Renal cortical epithelial cell (primary cell): ENCODE results near the gene ZNF436. TPM values are rescaled to one million over a fixed set of nuclear protein-coding genes. Genes with fewer than 3 reads are reported as not detected.
A peak's percentile ranks its signal among the peaks of the same experiment; 100 is the strongest.
"Not testable (repeated sequence)": the region's sequence is repeated elsewhere in the genome, so short reads cannot be mapped to it uniquely, and the experiment has no call there.

Experiments used
- DNase-seq: peaks from one replicate; pipeline ENCODE4 v3.0.0-alpha.2; 2011; ENCODE audit warnings: low read depth
- total RNA-seq: library from RNA; depleted of rRNA; stranded (reverse); fragments of >200 nt; gene quantifications from 2 replicates; pipeline ENCODE4 v1.2.3, GENCODE V29; 2014

Gene ZNF436
- total RNA-seq, 1 donor from 2014 or later: 35.2 TPM

- DNase-seq: no peak
These were observed 22.7 kb upstream of the ZNF436 start for GRCh38 chr1:23392125-23392855.

DNA sequence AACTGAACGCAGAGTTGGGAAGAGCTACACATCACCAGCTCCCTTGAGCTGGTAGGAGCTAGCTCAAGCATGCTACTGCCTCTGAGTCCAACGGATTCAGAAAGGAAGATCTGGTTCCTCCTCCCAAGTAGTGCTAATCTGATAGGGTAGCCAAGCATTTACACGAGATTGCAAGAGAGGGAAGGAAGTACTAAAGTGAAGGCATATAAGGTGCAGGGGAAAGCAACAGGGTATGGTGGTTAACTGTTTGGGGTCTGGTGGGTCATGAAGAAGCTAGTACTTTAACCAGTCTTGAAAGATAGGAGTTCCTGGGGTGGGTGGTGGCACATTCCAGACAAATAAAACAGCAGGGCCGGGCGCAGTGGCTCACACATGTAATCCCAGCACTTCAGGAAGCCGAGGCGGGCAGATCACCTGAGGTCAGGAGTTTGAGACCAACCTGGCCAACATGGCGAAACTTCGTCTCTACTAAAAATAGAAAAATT, 20.2 kb upstream of the ZNF436 start:
- DNase-seq: no peak

- DNase-seq: no peak
These were observed 17.9 kb upstream of the ZNF436 start for GRCh38 chr1:23387494-23387893.

DNA sequence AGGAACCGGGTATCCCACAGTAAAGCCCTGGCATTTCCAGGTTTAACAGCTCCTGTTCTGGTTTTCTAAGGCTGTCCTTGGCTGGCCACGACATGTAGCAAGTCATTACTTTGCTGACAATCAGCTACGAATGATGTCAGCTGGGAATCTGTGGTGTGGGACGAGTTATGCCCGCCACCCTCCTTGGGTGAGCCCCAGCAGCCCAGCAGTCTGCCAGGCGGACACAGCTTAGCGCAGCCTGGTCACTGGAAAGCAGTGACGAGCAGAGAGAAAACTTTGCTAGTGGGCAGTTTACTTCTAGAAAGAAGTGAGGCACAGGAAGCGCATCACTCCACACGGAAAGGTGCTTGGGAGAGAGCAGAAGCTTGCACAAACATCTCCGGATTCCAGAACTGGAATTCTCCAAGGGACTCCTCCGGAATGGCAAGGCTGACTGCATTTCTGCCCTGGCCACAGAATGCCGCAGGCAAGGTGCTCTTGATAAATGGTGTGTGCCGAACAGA, 15.5 kb upstream of the ZNF436 start:
- peak; percentile 63 for DNase-seq

GRCh38 chr1:23384312-23385058, 14.8 kb upstream of the ZNF436 start:
- DNase-seq: peak; percentile 58

GRCh38 chr1:23383577-23384311, 14.1 kb upstream of the ZNF436 start:
- DNase-seq: no peak

GRCh38 chr1:23381233-23381885, 11.7 kb upstream of the ZNF436 start:
- no peak for DNase-seq

DNA sequence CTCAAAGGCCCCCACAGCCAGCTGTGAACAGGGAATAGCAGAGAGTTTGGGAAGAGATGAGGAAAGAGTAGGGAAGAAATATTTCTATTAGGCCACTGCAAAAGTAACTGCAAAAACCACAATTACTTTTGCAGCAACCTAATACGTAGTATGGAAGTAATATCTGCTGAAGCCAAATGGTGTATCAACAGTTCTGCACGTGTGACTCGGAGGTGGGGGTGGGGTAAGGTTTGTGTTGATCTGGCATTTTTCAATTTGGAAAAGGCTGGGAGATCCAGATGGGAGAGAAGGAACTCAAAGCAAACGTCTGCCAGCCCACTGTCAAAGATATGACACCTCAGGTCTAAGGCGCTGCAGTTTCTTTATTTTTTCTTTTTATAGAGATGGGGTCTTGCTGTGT, 11.1 kb upstream of the ZNF436 start:
- DNase-seq: no peak

DNA sequence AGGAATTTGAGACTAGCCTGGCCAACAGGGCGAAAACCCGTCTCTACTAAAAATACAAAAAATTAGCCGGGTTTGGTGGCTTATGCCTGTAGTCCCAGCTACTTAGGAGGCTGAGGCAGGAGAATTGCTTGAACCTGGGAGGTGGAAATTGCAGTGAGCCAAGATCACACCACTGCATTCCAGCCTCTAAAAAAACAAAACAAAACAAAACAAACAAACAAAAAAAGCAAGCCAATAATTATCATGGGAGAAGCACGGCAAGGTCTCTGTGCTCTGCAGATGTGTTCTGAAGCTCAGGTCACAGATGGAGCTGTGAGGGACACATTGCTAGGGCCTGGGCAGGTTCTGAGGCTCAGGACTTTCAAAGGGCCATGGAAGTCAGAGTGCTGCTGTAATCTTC, 10.6 kb upstream of the ZNF436 start:
- not testable (repeated sequence) for DNase-seq

DNA sequence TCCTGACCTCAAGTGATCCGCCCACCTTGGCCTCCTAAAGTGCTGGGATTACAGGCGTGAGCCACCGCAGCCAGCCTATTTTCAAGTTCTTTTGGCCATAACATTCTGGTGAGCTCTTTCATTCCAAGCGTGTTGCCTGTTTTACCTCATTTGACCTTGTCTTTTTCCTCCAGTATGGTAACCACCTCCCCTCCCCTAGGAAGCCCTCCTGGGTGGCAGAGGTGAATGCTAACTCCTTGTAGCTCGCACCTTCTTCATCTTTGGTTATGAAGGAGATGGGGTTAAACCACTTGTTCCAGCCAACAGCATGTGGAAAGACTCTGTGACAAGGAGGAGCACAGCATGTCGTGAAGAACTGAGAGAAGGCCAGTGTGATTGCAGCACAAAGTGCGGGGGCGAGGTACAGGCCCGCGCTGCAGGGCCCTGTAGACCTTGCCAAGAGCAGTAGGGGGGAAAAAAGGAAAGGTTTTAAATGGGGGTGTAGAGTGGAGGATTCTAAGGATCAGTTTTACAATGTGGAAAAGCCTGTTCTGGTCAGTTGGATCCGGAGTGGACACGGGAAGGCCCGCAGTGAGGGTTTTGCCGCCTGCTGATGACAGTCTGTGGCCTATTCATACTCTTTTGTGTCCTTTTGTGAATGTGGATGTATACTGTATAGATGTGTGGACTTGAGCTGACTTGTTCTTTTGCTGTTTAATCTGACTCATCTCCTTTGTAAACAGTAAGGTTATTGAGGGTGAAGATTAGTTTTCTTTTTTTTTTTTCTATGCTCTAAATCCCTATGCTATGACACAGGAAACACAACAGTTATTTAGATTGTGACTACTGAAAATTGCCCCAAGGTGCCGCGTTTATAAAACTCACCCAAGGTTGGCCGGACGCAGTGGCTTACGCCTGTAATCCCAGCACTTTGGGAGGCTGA, 7.5 kb upstream of the ZNF436 start:
- DNase-seq: peak; percentile 91

DNA sequence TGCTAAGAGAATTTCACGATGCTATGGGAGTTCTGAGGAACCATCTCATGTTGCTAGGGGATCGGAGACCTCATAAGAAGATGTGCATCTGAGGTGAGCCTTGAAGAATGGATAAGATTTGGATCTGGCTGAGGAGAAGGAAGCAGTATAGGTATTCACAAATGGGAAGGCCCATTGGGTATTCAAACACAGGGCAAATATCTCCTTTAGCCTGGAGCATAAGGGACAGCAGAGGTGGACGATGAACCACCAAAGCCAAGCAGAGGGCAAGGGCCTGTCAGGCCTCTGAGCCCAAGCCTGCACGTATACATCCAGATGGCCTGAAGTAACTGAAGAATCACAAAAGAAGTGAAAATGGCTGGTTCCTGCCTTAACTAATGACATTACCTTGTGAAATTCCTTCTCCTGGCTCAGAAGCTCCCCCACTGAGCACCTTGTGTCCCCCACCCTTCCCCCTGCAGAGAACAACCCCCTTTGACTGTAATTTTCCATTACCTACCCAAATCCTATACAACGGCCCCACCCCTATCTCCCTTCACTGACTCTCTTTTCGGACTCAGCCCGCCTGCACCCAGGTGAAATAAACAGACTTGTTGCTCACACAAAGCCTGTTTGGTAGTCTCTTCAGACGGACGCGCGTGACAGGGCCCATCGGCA, 4.6 kb upstream of the ZNF436 start:
- not testable (repeated sequence) for DNase-seq

- peak; percentile 56 for DNase-seq
These were observed 2.6 kb upstream of the ZNF436 start for GRCh38 chr1:23371987-23372880.

DNA sequence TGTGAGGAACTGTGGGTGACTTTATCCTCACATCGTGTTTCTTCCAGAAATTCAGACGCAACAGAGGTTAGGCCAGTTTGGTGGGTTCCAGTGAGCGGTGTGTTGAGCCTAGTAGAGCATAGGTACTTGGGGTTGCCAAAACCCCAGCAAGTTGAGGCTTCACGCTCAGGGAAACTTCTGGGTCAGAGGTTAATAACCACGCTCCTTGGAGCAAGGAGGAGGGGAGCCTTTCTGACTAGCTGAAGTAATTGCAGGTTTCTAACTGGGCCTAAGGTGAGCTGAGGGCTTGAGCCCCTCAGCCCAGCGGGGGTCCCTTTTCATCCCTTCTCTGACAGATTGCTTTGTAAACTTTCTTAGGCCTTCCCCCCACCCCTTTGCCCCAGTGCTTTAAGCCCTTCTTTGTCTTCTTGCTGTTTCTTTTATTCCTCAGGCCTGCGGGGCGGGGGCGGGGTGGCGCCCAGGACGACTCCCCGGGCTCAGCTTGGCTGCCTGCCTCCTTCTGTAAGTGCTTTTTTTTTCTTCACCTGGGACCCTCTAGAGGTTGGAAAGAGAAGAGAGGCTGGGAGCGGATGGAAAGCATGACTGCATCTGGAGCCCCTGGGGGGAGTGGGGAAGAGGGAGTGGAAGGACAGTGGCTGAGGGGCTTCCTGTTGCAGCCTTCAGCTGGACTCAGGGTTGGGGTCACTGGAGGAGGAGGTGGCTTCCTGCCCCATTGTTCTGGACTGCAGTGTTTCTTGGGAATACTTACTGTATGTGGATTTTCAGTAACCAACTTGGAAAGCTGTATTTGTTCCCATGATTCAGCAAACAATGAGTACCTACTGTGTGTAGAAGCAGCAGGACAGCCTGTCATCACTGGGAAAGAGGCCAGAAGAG, 1.3 kb upstream of the ZNF436 start:
- peak; percentile 56 for DNase-seq

DNA sequence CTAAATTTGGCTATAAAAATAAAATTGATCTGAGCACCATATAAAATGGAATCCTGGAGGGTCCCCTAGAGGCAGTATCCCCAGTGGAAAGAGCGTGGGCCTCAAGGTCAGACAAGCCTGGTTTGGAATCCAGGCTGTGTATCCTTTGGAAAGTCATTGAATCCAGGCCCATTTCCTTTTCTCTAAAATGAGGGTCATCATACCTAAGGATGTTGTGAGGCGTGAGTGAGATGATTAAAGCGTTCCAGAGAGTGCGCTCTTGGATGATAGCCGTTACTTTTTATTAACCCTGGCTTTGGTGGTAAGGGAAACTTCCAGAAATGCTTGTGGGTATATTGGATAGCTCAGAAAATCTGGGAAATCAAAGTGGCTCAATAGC, 683 bp upstream of the ZNF436 start:
- no peak for DNase-seq

GRCh38 chr1:23368562-23369334, 888 bp downstream of the ZNF436 start:
- DNase-seq: peak; percentile 68

GRCh38 chr1:23367791-23368561, 1.7 kb downstream of the ZNF436 start:
- peak; percentile 96 for DNase-seq

- no peak for DNase-seq
These were observed 2.2 kb downstream of the ZNF436 start for GRCh38 chr1:23367451-23367790.
